OCI-LY3 (cell line): Measurements from ENCODE around the gene SLC25A23.

Experiments
- H2AFZ ChIP-seq: fragments of 200-600, 300-600 bp; shearing (Covaris generic); 2 replicates; pipeline ENCODE4 v1.6.0; 2014; ENCODE audit warnings: antibody characterized with exemption, low read depth, low read length
- H3K27ac ChIP-seq: fragments of 200-600, 300-600 bp; sonication (generic); 2 replicates; pipeline ENCODE4 v1.5.1; 2014; ENCODE audit warnings: mild to moderate bottlenecking, low read length, moderate library complexity, mixed read lengths
- H3K27me3 ChIP-seq: fragments of 200-600, 300-600 bp; sonication (generic); 2 replicates; pipeline ENCODE4 v1.6.1; 2014; ENCODE audit warnings: low read depth, low read length, mixed read lengths
- H3K36me3 ChIP-seq: fragments of 200-600, 300-600 bp; sonication (generic); replicated peaks from 2 replicates; pipeline ENCODE3; 2014; ENCODE audit warnings: low read depth, low read length, mixed read lengths
- H3K4me1 ChIP-seq: fragments of 300-600, 200-600 bp; sonication (generic); 2 replicates; pipeline ENCODE4 v1.6.1; 2014; ENCODE audit warnings: low read length, mixed read lengths
- H3K4me2 ChIP-seq: fragments of 200-600, 300-600 bp; sonication (generic); 2 replicates; pipeline ENCODE4 v1.6.1; 2014; ENCODE audit warnings: low read length, mixed read lengths
- H3K4me3 ChIP-seq: fragments of 300-600, 200-600 bp; sonication (generic); 2 replicates; pipeline ENCODE4 v1.5.1; 2014; ENCODE audit warnings: antibody characterized with exemption, mild to moderate bottlenecking, low read length, moderate library complexity
- H3K79me2 ChIP-seq: fragments of 300-600, 200-600 bp; shearing (Covaris generic); 2 replicates; pipeline ENCODE4 v1.6.1; 2014; ENCODE audit warnings: mild to moderate bottlenecking, low read length, mixed read lengths
- H3K9ac ChIP-seq: fragments of 300-600, 200-600 bp; shearing (Covaris generic); 2 replicates; pipeline ENCODE4 v1.6.0; 2014; ENCODE audit warnings: mild to moderate bottlenecking, low read length, moderate library complexity
- H3K9me3 ChIP-seq: fragments of 200-600, 300-600 bp; shearing (Covaris generic); 2 replicates; pipeline ENCODE4 v1.6.1; 2014; ENCODE audit warnings: low read length, mixed read lengths; ENCODE audit not compliant: insufficient read depth
- H4K20me1 ChIP-seq: fragments of 200-600, 300-600 bp; sonication (generic); 2 replicates; pipeline ENCODE4 v1.6.1; 2016; ENCODE audit warnings: low read length, mixed read lengths; ENCODE audit not compliant: insufficient read depth
- EZH2phosphoT487 ChIP-seq: fragments of 200-600 bp; shearing (Covaris generic); IDR thresholded peaks from 2 replicates; pipeline ENCODE4 v1.6.1; 2018; ENCODE audit warnings: antibody characterized with exemption, mixed run types, low read depth
- TF ChIP-seq, protein P1 (sequence below): fragments of 200-600, 300-600 bp; sonication (generic); IDR thresholded peaks from 2 replicates; pipeline ENCODE4 v1.5.1; 2014; ENCODE audit warnings: antibody characterized with exemption, low read length, low read depth

SLC25A23 gene

DNA sequence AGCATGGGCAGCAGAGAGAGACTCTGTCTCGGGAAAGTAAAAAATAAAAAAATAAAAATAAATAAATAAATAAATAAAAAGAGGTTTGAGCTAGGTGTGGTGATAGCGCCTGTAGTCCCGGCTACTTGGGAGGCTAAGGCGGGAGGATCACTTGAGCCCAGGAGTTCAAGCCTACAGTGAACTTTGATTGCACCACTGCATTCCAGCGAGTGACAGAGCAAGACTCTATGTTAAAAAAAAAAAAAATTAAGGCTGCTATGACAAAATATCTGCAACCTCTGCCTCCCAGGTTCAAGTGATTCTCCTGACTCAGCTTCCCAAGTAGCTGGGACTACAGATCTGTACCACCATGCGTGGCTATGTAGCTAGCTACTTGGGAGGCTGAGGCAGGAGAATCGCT is 25.2 kb upstream of the SLC25A23 start:
- Histone ChIP-seq H2AFZ (no peak overlapping the region), H3K4me3 (no peak overlapping the region), H3K36me3 (peaks cover 3% of the 10 kb centered on the region), H3K79me2 (peaks cover 19% of the 10 kb centered on the region), H3K27ac (no peak overlapping the region), H3K9me3 (no peaks in the 10 kb centered on the region), H3K9ac (no peak overlapping the region), H3K4me2 (no peak overlapping the region), H3K4me1 (peaks cover 15% of the 10 kb centered on the region), H3K27me3 (no peaks in the 10 kb centered on the region), H4K20me1 (no peaks in the 10 kb centered on the region)
- TF ChIP-seq, protein P1, sequence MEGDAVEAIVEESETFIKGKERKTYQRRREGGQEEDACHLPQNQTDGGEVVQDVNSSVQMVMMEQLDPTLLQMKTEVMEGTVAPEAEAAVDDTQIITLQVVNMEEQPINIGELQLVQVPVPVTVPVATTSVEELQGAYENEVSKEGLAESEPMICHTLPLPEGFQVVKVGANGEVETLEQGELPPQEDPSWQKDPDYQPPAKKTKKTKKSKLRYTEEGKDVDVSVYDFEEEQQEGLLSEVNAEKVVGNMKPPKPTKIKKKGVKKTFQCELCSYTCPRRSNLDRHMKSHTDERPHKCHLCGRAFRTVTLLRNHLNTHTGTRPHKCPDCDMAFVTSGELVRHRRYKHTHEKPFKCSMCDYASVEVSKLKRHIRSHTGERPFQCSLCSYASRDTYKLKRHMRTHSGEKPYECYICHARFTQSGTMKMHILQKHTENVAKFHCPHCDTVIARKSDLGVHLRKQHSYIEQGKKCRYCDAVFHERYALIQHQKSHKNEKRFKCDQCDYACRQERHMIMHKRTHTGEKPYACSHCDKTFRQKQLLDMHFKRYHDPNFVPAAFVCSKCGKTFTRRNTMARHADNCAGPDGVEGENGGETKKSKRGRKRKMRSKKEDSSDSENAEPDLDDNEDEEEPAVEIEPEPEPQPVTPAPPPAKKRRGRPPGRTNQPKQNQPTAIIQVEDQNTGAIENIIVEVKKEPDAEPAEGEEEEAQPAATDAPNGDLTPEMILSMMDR = no peak
- no peak for TF ChIP-seq EZH2phosphoT487

DNA sequence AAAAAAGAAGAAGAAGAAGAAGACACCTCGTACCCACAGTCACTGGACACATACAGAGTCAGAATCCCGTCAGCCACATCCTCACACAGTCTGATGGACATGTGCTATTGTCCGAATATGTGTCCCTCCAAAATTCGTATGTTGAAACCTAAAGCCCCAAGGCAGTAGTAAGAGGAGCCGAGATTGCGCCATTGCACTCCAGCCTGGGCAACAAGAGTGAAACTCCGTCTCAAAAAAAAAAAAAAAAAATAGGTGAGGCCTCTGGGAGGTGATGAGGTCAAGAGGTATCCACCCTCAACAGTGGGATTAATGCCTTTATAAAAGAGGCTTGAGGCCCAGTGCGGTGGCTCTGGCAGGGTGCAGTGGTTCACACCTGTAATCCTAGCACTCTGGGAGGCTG is 24.6 kb upstream of the SLC25A23 start:
- Histone ChIP-seq H3K9me3 (no peaks in the 10 kb centered on the region), H3K27me3 (no peaks in the 10 kb centered on the region), H2AFZ (no peak overlapping the region), H3K4me3 (no peak overlapping the region), H3K4me1 (peaks cover 15% of the 10 kb centered on the region), H3K27ac (no peak overlapping the region), H3K4me2 (no peak overlapping the region), H4K20me1 (no peaks in the 10 kb centered on the region), H3K36me3 (peaks cover 7% of the 10 kb centered on the region), H3K79me2 (peaks cover 21% of the 10 kb centered on the region), H3K9ac (no peak overlapping the region)
- TF ChIP-seq, protein P1 = no peak
- TF ChIP-seq EZH2phosphoT487 = no peak

DNA sequence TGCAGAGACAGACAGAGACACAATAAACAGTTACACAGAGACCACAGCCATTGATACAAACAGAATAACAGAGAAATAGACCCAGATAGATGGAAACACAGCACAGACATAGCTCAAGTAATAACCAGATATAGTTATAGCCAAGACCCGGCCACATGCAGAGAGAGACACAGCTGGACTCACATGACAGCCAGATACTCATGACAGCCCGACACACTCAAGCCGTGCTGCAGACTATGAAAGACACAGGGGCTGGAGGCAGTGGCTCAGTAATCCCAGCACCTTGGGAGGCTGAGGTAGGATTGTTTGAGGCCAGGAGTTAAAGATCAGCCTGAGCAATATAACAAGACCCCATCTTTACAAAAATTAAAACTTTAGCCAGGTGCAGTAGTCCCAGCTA is 23.6 kb upstream of the SLC25A23 start:
- Histone ChIP-seq H3K27ac (no peak overlapping the region), H3K36me3 (peaks cover 8% of the 10 kb centered on the region), H4K20me1 (no peaks in the 10 kb centered on the region), H3K4me2 (no peak overlapping the region), H3K9me3 (no peaks in the 10 kb centered on the region), H3K4me3 (no peak overlapping the region), H3K79me2 (peaks cover 24% of the 10 kb centered on the region), H2AFZ (no peak overlapping the region), H3K4me1 (peaks cover 12% of the 10 kb centered on the region), H3K27me3 (no peaks in the 10 kb centered on the region), H3K9ac (no peak overlapping the region)
- TF ChIP-seq, protein P1 = no peak
- no peak for TF ChIP-seq EZH2phosphoT487

DNA sequence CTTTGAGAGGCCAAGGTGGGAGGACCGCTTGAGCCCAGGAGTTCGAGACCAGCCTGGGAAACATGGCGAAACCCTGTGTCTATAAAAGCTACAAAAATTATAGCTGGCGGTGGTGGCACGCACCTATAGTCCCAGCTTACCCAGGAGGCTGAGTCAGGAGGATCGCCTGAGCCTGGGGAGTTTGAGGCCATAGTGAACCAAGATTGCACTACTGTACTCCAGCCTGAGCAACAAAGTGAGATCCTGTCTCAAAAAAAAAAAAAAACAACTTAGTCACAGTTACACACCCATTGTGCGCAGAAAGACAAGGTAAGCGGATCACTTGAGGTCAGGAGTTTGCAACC is 22.7 kb upstream of the SLC25A23 start:
- Histone ChIP-seq H3K9ac (peak overlapping the region; percentile 94), H3K4me3 (peak overlapping the region; percentile 78), H3K4me1 (peaks cover 12% of the 10 kb centered on the region), H3K79me2 (peaks cover 24% of the 10 kb centered on the region), H3K36me3 (peaks cover 8% of the 10 kb centered on the region), H3K9me3 (no peaks in the 10 kb centered on the region), H3K4me2 (peak overlapping the region; percentile 87), H3K27me3 (no peaks in the 10 kb centered on the region), H3K27ac (peak overlapping the region; percentile 69), H4K20me1 (no peaks in the 10 kb centered on the region), H2AFZ (peak overlapping the region; percentile 84)
- TF ChIP-seq EZH2phosphoT487 = no peak
- TF ChIP-seq, protein P1 = no peak
